ENCODE data around the gene RAB7A. TPM values are rescaled to one million over a fixed set of nuclear protein-coding genes. Genes with fewer than 3 reads are reported as not detected.
"Not testable (repeated sequence)": the region's sequence is repeated elsewhere in the genome, so short reads cannot be mapped to it uniquely, and the experiment has no call there.

The RAB7A gene
- total RNA-seq, 6 donors from 2014 or later = 72.3 to 287 (median 139) TPM

DNA sequence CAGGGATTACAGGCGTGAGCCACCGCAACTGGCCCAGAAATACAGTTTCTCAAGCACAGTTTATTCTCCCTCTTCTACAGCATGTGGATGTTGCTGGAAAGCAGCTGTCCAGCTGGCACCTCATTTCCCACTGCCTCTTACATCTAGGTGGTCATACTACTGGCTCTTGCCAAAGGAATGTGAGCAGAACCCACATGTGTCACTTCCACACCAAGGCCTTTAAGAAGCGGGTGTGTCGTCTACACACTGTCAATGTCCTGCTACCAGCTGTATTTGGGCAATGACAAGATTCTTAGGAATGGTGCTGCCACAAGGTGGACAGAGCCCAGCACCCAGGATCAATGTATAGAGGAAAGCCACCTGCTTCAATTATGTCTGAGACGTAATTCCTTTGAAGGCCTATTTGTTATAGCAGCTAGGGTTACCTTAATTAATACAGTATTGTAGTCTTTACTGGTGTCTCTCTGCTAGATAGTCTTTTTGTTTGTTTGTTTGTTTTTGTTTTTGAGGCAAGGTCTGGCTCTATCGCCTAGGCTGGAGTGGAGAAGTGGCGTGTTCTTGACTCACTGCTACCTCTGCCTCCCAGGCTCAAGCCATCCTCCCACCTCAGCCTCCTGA is 15.1 kb upstream of the RAB7A start:
- Histone ChIP-seq H3K27ac (no peak overlapping the region), H3K36me3 (no peaks in the 10 kb centered on the region), H3K4me3 (no peak overlapping the region), H3K27me3 (no peaks in the 10 kb centered on the region), H3K4me1 (peaks cover 0 to 13% (median 0%) of the 10 kb centered on the region in 4 donors), H3K9me3 (no peaks in the 10 kb centered on the region)
- no peak for TF ChIP-seq EP300 (IDR thresholded peaks at IDR 0.05)
- TF ChIP-seq, protein P1, sequence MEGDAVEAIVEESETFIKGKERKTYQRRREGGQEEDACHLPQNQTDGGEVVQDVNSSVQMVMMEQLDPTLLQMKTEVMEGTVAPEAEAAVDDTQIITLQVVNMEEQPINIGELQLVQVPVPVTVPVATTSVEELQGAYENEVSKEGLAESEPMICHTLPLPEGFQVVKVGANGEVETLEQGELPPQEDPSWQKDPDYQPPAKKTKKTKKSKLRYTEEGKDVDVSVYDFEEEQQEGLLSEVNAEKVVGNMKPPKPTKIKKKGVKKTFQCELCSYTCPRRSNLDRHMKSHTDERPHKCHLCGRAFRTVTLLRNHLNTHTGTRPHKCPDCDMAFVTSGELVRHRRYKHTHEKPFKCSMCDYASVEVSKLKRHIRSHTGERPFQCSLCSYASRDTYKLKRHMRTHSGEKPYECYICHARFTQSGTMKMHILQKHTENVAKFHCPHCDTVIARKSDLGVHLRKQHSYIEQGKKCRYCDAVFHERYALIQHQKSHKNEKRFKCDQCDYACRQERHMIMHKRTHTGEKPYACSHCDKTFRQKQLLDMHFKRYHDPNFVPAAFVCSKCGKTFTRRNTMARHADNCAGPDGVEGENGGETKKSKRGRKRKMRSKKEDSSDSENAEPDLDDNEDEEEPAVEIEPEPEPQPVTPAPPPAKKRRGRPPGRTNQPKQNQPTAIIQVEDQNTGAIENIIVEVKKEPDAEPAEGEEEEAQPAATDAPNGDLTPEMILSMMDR (IDR thresholded peaks at IDR 0.05) = no peak
- TF ChIP-seq POLR2A (IDR thresholded peaks at IDR 0.05) = no peak
- no peak for TF ChIP-seq POLR2AphosphoS5 (IDR thresholded peaks at IDR 0.05)
- WGBS, 2 donors = 97 to 99% methylated on average over 7 of the region's 7 CpGs
- ATAC-seq (ENCODE audit: low FRiP score in 2 of 2) (no peak), DNase-seq (no peak)

DNA sequence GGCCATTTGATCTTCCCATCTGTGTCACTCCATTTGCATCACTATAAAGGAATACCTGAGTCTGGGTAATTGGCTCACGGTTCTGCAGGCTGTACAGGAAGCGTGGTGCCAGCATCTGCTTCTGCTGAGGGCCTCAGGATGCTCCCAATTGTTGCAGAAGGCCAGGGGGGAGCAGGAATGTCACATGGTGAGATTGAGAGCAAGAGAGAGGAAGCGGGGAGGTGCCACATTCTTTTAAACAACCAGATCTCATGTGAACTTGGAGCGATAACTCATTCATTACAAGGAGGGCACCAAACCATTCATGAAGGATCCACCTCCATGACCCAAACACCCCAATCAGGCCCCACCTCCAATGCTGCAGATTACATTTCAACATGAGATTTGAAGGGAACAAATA is 13.1 kb upstream of the RAB7A start:
- Histone ChIP-seq H3K27me3 (no peaks in the 10 kb centered on the region), H3K4me1 (peaks cover 0 to 13% (median 0%) of the 10 kb centered on the region in 4 donors), H3K4me3 (no peak overlapping the region), H3K36me3 (no peaks in the 10 kb centered on the region), H3K9me3 (no peaks in the 10 kb centered on the region), H3K27ac (no peak overlapping the region)
- TF ChIP-seq POLR2A (IDR thresholded peaks at IDR 0.05) (no peak), POLR2AphosphoS5 (IDR thresholded peaks at IDR 0.05) (no peak), EP300 (IDR thresholded peaks at IDR 0.05) (no peak)
- TF ChIP-seq, protein P1 (IDR thresholded peaks at IDR 0.05) = no peak
- no peak for DNase-seq
- no peak for ATAC-seq (ENCODE audit: low FRiP score in 2 of 2)
- WGBS, 2 donors = 77 to 96% methylated on average over 2 to 4 of the region's 4 CpGs

DNA sequence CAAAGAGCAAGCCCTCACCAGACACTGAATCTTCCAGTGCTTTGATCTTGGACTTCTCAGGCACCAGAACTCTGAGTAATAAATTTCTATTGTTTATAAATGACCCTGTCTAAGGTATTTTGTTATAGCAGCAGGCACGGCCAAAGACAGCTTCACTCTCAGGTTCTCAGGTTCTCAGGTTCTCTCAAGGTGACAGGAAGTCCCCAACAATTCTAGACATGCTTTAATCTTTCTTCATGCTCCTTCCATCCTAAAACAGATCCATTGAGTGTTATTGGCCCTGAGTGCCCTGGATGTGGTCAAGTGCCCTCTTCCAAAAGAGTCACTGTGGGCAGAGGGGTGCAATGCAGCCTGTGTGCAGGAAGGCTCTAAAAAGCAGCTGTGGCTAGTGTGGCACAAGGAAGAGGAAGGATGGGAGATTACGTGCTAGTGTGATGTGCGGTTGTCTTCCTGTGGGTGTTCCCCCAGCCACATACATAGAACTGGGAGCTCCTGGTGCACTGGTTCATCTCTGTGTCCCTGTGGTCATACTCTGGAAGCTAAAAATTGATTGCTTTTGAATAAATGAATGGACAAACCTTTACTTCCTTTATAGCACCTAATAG is 11.0 kb upstream of the RAB7A start:
- Histone ChIP-seq H3K9me3 (no peaks in the 10 kb centered on the region), H3K27me3 (no peaks in the 10 kb centered on the region), H3K27ac (peak overlapping the region in 1 of 4 donors; percentile 47), H3K36me3 (no peaks in the 10 kb centered on the region), H3K4me1 (no peaks in the 10 kb centered on the region), H3K4me3 (no peak overlapping the region)
- no peak for TF ChIP-seq EP300 (IDR thresholded peaks at IDR 0.05)
- no peak for TF ChIP-seq POLR2AphosphoS5 (IDR thresholded peaks at IDR 0.05)
- TF ChIP-seq POLR2A (IDR thresholded peaks at IDR 0.05) = no peak
- ATAC-seq (ENCODE audit: low FRiP score in 2 of 2) (peak; percentile 73 to 77), DNase-seq (peak in 1 of 2 donors; percentile 66)
- WGBS, 2 donors = 62 to 74% methylated on average over 3 of the region's 3 CpGs

DNA sequence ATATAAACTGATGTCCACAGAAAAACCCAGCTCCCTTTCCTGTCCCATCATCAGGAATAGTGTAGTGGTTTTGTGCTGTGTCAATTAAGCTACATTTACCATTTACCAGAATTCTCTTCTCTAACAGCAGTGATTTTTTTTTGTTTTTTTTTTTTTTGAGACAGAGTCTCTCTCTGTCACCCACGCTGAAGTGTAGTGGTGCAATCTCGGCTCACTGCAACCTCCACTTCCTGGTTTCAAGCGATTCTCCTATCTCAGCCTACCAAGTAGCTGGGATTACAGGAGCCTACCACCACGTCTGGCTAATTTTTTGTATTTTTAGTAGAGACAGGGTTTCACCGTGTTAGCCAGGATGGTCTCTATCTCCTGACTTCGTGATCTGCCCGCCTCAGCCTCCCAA is 7.1 kb upstream of the RAB7A start:
- H3K9me3 ChIP-seq; ATAC-seq (ENCODE audit: low FRiP score in 2 of 2); H3K27me3 ChIP-seq; H3K36me3 ChIP-seq; H3K4me1 ChIP-seq; H3K4me3 ChIP-seq: not testable (repeated sequence)
- DNase-seq = peak in 1 of 2 donors; percentile 74
- H3K27ac ChIP-seq = peak overlapping the region in 1 of 4 donors; percentile 10
- WGBS, 2 donors = 51 to 71% methylated on average over 7 of the region's 7 CpGs

DNA sequence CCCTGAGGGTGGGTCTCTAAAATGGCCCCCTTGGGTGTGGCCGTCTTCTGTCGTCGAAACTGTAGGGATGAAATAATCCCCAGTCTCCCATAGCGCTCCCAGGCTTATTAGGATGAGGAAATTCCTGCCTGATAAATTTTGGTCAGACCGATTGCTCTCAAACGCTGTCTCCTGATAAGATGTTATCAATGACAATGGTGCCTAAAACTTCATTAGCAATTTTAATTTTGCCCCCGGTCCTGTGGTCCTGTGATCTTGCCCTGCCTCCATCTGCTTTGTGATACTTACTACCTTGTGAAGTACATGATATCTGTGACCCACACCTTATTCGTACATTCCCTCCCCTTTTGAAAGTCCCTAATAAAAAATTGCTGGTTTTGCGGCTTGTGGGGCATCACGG is 5.1 kb upstream of the RAB7A start:
- Histone ChIP-seq H3K27ac (no peak overlapping the region), H3K4me1 (peaks cover 0 to 4% (median 0%) of the 10 kb centered on the region in 4 donors), H3K4me3 (no peak overlapping the region), H3K36me3 (no peaks in the 10 kb centered on the region), H3K27me3 (no peaks in the 10 kb centered on the region), H3K9me3 (no peaks in the 10 kb centered on the region)
- TF ChIP-seq EP300 (IDR thresholded peaks at IDR 0.05) (no peak), POLR2A (IDR thresholded peaks at IDR 0.05) (no peak), POLR2AphosphoS5 (IDR thresholded peaks at IDR 0.05) (no peak)
- TF ChIP-seq, protein P1 (IDR thresholded peaks at IDR 0.05) = no peak
- ATAC-seq (ENCODE audit: low FRiP score in 2 of 2) (no peak), DNase-seq (no peak)
- 57 to 64% methylated on average over 7 to 10 of the region's 10 CpGs for WGBS, 2 donors

DNA sequence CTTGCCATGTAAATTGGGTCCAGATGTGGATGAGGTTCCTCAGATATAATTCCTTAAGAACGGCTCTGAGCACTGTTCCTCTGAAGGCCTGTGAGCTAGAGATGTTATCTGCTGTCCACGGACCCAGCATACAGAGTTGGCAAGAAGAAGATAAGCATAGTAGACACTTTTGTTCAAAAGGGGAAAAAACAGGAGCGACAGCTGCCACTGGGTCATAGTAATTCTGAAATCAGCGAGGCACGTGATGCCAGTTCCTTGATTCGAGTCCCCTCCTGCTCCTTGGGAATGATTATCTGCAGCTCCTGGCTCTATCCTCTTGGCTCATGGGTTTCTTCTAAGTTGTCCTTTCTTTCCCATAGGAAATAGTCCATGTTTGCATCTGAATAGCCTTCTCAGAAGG is 2.5 kb upstream of the RAB7A start:
- Histone ChIP-seq H3K4me3 (no peak overlapping the region), H3K36me3 (no peaks in the 10 kb centered on the region), H3K9me3 (no peaks in the 10 kb centered on the region), H3K27ac (no peak overlapping the region), H3K4me1 (peaks cover 12 to 19% (median 17%) of the 10 kb centered on the region in 4 donors), H3K27me3 (no peaks in the 10 kb centered on the region)
- no peak for ATAC-seq (ENCODE audit: low FRiP score in 2 of 2)
- 87 to 89% methylated on average over 6 of the region's 6 CpGs for WGBS, 2 donors
- DNase-seq = no peak
- TF ChIP-seq POLR2AphosphoS5 (IDR thresholded peaks at IDR 0.05) = no peak
